Measurements from ENCODE around the gene SP7.
"Not testable (repeated sequence)": the region's sequence is repeated elsewhere in the genome, so short reads cannot be mapped to it uniquely, and the experiment has no call there.

SP7 gene

GRCh38 chr12:53365245-53365904 lies 29.2 kb upstream of the SP7 start:
- intact Hi-C loops (cut with DNase I; ENCODE audit: low total_unique reads): no loop called here
- Histone ChIP-seq H3K27ac (no peak overlapping the region), H3K9me3 (no peaks in the 10 kb centered on the region), H3K4me1 (peaks cover 0 to 6% (median 3%) of the 10 kb centered on the region in 4 donors), H3K27me3 (no peaks in the 10 kb centered on the region), H3K4me3 (no peak overlapping the region), H3K36me3 (no peaks in the 10 kb centered on the region)
- no peak for DNase-seq
- TF ChIP-seq, protein P1, sequence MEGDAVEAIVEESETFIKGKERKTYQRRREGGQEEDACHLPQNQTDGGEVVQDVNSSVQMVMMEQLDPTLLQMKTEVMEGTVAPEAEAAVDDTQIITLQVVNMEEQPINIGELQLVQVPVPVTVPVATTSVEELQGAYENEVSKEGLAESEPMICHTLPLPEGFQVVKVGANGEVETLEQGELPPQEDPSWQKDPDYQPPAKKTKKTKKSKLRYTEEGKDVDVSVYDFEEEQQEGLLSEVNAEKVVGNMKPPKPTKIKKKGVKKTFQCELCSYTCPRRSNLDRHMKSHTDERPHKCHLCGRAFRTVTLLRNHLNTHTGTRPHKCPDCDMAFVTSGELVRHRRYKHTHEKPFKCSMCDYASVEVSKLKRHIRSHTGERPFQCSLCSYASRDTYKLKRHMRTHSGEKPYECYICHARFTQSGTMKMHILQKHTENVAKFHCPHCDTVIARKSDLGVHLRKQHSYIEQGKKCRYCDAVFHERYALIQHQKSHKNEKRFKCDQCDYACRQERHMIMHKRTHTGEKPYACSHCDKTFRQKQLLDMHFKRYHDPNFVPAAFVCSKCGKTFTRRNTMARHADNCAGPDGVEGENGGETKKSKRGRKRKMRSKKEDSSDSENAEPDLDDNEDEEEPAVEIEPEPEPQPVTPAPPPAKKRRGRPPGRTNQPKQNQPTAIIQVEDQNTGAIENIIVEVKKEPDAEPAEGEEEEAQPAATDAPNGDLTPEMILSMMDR (IDR thresholded peaks at IDR 0.05): no peak

DNA sequence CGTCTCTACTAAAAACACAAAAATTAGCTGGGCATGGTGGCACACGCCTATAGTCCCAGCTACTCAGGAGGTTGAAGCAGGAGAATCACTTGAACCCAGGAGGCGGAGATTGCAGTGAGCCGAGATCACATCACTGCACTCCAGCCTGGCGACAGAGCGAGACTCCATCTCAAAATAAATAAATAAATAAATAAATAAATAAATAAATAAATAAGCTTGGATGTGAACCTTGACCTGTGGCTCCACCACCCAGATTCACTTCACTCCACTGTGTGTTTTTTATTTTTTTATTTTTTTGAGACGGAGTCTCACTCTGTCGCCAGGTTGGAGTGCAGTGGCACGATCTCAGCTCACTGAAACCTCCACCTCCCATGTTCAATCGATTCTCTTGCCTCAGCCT lies 25.5 kb upstream of the SP7 start:
- DNase-seq; H3K9me3 ChIP-seq; H3K27ac ChIP-seq; H3K4me1 ChIP-seq; H3K4me3 ChIP-seq; intact Hi-C loops (cut with DNase I; ENCODE audit: low total_unique reads); H3K36me3 ChIP-seq; H3K27me3 ChIP-seq: not testable (repeated sequence)

DNA sequence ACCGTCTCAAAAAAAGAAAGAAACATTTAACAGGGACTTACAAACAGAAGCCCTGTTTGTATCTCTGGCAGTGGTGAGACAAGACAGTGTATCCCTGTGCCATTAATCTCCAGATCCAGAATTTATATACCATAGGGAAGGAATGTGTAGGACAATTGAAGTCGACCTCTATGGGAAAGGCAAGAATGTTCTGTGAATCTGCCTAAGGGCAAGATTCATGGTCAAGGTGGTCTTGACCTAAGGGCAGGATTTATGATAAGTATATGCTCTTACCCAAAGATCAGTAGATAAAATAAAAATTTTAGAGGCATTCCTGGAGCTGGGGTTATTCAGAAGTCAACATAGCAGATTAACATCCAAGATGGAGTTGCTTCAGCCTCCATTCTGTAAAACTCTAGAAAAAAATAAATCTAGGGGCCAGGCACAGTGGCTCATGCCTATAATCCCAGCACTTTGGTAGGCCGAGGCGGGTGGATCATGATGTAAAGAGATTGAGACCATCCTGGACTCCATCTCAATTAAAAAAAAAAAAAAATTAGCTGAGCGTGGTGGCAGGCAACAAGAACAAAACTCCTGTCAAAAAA lies 22.8 kb upstream of the SP7 start:
- Histone ChIP-seq H3K36me3 (no peaks in the 10 kb centered on the region), H3K27me3 (no peaks in the 10 kb centered on the region), H3K4me3 (no peak overlapping the region), H3K9me3 (no peaks in the 10 kb centered on the region), H3K4me1 (no peaks in the 10 kb centered on the region), H3K27ac (no peak overlapping the region)
- DNase-seq: no peak
- TF ChIP-seq, protein P1 (IDR thresholded peaks at IDR 0.05): no peak
- intact Hi-C loops (cut with DNase I; ENCODE audit: low total_unique reads): loop anchor here (5.0 kb wide), 1 partner anchor 153 kb away; no protein-coding TSS in a partner anchor

GRCh38 chr12:53355121-53355520 lies 19.0 kb upstream of the SP7 start:
- intact Hi-C loops (cut with DNase I; ENCODE audit: low total_unique reads): loop anchor here (5.0 kb wide), 1 partner anchor 157 kb away; no protein-coding TSS in a partner anchor
- H3K4me3 ChIP-seq: no peak overlapping the region
- no peak overlapping the region for H3K27ac ChIP-seq
- no peaks in the 10 kb centered on the region for H3K4me1 ChIP-seq
- DNase-seq: no peak
- TF ChIP-seq, protein P1 (IDR thresholded peaks at IDR 0.05): no peak
- H3K27me3 ChIP-seq: no peaks in the 10 kb centered on the region
- H3K36me3 ChIP-seq: no peaks in the 10 kb centered on the region
- H3K9me3 ChIP-seq: no peaks in the 10 kb centered on the region

GRCh38 chr12:53353257-53353655 lies 17.1 kb upstream of the SP7 start:
- intact Hi-C loops (cut with DNase I; ENCODE audit: low total_unique reads): no loop called here
- Histone ChIP-seq H3K4me3 (no peak overlapping the region), H3K27me3 (no peaks in the 10 kb centered on the region), H3K9me3 (no peaks in the 10 kb centered on the region), H3K4me1 (no peaks in the 10 kb centered on the region), H3K36me3 (no peaks in the 10 kb centered on the region), H3K27ac (no peak overlapping the region)
- no peak for DNase-seq
- TF ChIP-seq, protein P1 (IDR thresholded peaks at IDR 0.05): no peak

Data from tibial artery (tissue), 4 donors.